ENCODE data around the gene TAF5L. TPM values are rescaled to one million over a fixed set of nuclear protein-coding genes. Genes with fewer than 3 reads are reported as not detected.

Gene TAF5L
- polyA plus RNA-seq, 1 donor (not counting 4 experiments of a cell fraction or from before 2014, with no cell fraction given): 23.7 TPM

DNA sequence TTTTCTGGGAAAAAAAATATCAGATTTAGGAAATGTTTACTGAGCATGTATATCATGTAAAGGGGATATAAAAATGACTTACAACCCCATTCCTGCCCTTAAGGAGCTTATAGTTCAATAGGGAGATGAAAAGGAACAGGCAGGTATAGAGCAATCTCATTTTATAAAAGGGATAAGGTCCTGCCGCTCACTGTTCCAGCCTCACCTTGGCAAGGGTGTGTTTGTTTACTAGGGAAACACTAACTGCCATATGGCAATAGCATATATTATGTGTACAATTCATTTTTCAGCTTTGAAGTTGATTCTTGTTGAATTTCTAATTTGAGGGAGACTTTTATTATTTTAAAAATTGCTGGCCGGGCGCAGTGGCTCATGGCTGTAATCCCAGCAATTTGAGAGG lies 25.6 kb upstream of the TAF5L start:
- DNase-seq (ENCODE audit: low read depth, low spot score) (no peak), FAIRE-seq (no peak)
- Histone ChIP-seq H3K4me2 (ENCODE audit: control insufficient read depth, extremely low read depth, insufficient read depth, low read depth, low read length) (no peak overlapping the region), H3K27me3 (ENCODE audit: control insufficient read depth, extremely low read depth, insufficient read depth, low read length) (no peaks in the 10 kb centered on the region), H3K9me1 (ENCODE audit: control insufficient read depth, extremely low read depth, insufficient read depth, low read length) (no peaks in the 10 kb centered on the region), H2AFZ (ENCODE audit: control insufficient read depth, low read length) (no peak overlapping the region), H3K9me3 (ENCODE audit: control insufficient read depth, low read depth, low read length) (no peaks in the 10 kb centered on the region), H4K20me1 (ENCODE audit: control insufficient read depth, extremely low read depth, insufficient read depth, low read length) (no peaks in the 10 kb centered on the region), H3K79me2 (ENCODE audit: control insufficient read depth, insufficient read depth, low read length) (no peaks in the 10 kb centered on the region), H3K4me3 (ENCODE audit: control insufficient read depth in 2 of 3, extremely low read depth in 1 of 3, insufficient read depth in 2 of 3, low read depth in 1 of 3, low read length in 3 of 3) (no peak overlapping the region), H3K4me1 (ENCODE audit: control insufficient read depth, extremely low read depth, insufficient read depth, low read length) (no peaks in the 10 kb centered on the region), H3K27ac (ENCODE audit: control insufficient read depth, insufficient read depth, low read length) (no peak overlapping the region), H3K36me3 (ENCODE audit: control insufficient read depth in 2 of 2, extremely low read depth in 1 of 2, insufficient read depth in 2 of 2, low read length in 2 of 2) (peaks cover 26 to 41% of the 10 kb centered on the region in 2 experiments), H3K9ac (ENCODE audit: control insufficient read depth, extremely low read depth, insufficient read depth, low read length) (no peak overlapping the region)
- dilution Hi-C loops (cut with MboI; ENCODE audit: extremely low pct_ligation_motif_present, low sequenced_read_pairs): no loop called here
- TF ChIP-seq, protein P1, sequence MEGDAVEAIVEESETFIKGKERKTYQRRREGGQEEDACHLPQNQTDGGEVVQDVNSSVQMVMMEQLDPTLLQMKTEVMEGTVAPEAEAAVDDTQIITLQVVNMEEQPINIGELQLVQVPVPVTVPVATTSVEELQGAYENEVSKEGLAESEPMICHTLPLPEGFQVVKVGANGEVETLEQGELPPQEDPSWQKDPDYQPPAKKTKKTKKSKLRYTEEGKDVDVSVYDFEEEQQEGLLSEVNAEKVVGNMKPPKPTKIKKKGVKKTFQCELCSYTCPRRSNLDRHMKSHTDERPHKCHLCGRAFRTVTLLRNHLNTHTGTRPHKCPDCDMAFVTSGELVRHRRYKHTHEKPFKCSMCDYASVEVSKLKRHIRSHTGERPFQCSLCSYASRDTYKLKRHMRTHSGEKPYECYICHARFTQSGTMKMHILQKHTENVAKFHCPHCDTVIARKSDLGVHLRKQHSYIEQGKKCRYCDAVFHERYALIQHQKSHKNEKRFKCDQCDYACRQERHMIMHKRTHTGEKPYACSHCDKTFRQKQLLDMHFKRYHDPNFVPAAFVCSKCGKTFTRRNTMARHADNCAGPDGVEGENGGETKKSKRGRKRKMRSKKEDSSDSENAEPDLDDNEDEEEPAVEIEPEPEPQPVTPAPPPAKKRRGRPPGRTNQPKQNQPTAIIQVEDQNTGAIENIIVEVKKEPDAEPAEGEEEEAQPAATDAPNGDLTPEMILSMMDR (optimal IDR thresholded peaks at IDR 0.05 in 1 of 3, IDR thresholded peaks at IDR 0.05 in 1 of 3, conservative IDR thresholded peaks at IDR 0.05 in 1 of 3; ENCODE audit: extremely low read depth in 1 of 3, insufficient read depth in 2 of 3, low read length in 3 of 3): no peak
- no peak for TF ChIP-seq EZH2 (IDR thresholded peaks at IDR 0.05; ENCODE audit: low read length)

DNA sequence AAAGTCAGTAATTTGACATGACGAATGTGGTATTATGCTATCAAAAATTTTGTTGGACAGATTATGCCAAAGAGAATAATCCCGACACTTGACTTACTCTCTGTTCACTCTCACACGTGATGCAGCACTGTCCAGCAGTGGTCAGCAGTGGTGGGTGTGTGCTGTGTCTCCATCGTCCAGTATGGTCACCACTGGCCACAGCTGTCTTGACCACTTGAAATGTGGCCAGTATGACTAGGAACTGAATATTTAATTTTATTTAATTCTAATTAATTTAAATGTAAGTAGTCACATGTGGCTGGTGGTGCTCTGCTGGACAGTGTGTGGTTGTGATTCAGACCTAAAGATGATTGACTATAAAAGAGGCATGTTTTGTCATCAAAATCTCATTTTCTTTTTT lies 24.1 kb upstream of the TAF5L start:
- Histone ChIP-seq H3K27me3 (ENCODE audit: control insufficient read depth, extremely low read depth, insufficient read depth, low read length) (no peaks in the 10 kb centered on the region), H3K4me3 (ENCODE audit: control insufficient read depth in 2 of 3, extremely low read depth in 1 of 3, insufficient read depth in 2 of 3, low read depth in 1 of 3, low read length in 3 of 3) (no peak overlapping the region), H3K36me3 (ENCODE audit: control insufficient read depth in 2 of 2, extremely low read depth in 1 of 2, insufficient read depth in 2 of 2, low read length in 2 of 2) (peaks cover 34 to 49% of the 10 kb centered on the region in 2 experiments), H3K27ac (ENCODE audit: control insufficient read depth, insufficient read depth, low read length) (no peak overlapping the region), H3K9me1 (ENCODE audit: control insufficient read depth, extremely low read depth, insufficient read depth, low read length) (no peaks in the 10 kb centered on the region), H3K9ac (ENCODE audit: control insufficient read depth, extremely low read depth, insufficient read depth, low read length) (no peak overlapping the region), H3K4me2 (ENCODE audit: control insufficient read depth, extremely low read depth, insufficient read depth, low read depth, low read length) (no peak overlapping the region), H3K4me1 (ENCODE audit: control insufficient read depth, extremely low read depth, insufficient read depth, low read length) (no peaks in the 10 kb centered on the region), H3K79me2 (ENCODE audit: control insufficient read depth, insufficient read depth, low read length) (no peaks in the 10 kb centered on the region), H4K20me1 (ENCODE audit: control insufficient read depth, extremely low read depth, insufficient read depth, low read length) (no peaks in the 10 kb centered on the region), H3K9me3 (ENCODE audit: control insufficient read depth, low read depth, low read length) (no peaks in the 10 kb centered on the region), H2AFZ (ENCODE audit: control insufficient read depth, low read length) (no peak overlapping the region)
- DNase-seq (ENCODE audit: low read depth, low spot score) (no peak), FAIRE-seq (no peak)
- TF ChIP-seq EZH2 (IDR thresholded peaks at IDR 0.05; ENCODE audit: low read length): no peak
- TF ChIP-seq, protein P1 (optimal IDR thresholded peaks at IDR 0.05 in 1 of 3, IDR thresholded peaks at IDR 0.05 in 1 of 3, conservative IDR thresholded peaks at IDR 0.05 in 1 of 3; ENCODE audit: extremely low read depth in 1 of 3, insufficient read depth in 2 of 3, low read length in 3 of 3): no peak
- dilution Hi-C loops (cut with MboI; ENCODE audit: extremely low pct_ligation_motif_present, low sequenced_read_pairs): no loop called here

Data from keratinocyte (primary cell).